SK-N-SH treated with all-trans-retinoic acid at 6 μM for 48 hours (cell line): Measurements from ENCODE around the gene MICU2.

ENCODE experiments used
- ARNTL ChIP-seq: fragments of 450-650 bp; formaldehyde crosslinking; IDR thresholded peaks from 2 replicates; pipeline ENCODE4 v1.5.0; 2020; ENCODE audit warnings: low read depth, mild to moderate bottlenecking, moderate library complexity, borderline replicate concordance
- CREB5 ChIP-seq: fragments of 250-450 bp; sonication (Bioruptor Pico); IDR thresholded peaks from 2 replicates; pipeline ENCODE4 v1.5.1; 2020; ENCODE audit warnings: low read depth, mild to moderate bottlenecking, moderate library complexity
- CSDC2 ChIP-seq: fragments of 250-450 bp; sonication (Bioruptor Pico); IDR thresholded peaks from 2 replicates; pipeline ENCODE4 v1.5.0; 2020; ENCODE audit warnings: mild to moderate bottlenecking, moderate library complexity
- CSRNP3 ChIP-seq: fragments of 250-450 bp; sonication (Bioruptor Pico); IDR thresholded peaks from 2 replicates; pipeline ENCODE4 v1.5.1; 2021; ENCODE audit warnings: mild to moderate bottlenecking, moderate library complexity
- GLIS3 ChIP-seq: fragments of 250-450 bp; sonication (Bioruptor Pico); IDR thresholded peaks from 2 replicates; pipeline ENCODE4 v1.5.0; 2020; ENCODE audit warnings: mild to moderate bottlenecking, moderate library complexity
- PATZ1 ChIP-seq: fragments of 250-450 bp; sonication (Bioruptor Pico); IDR thresholded peaks from 2 replicates; pipeline ENCODE4 v1.8.0; 2020; ENCODE audit warnings: mild to moderate bottlenecking, moderate library complexity, borderline replicate concordance
- RARB ChIP-seq: fragments of 250-450 bp; sonication (Bioruptor Pico); IDR thresholded peaks from 2 replicates; pipeline ENCODE4 v1.8.0; 2021; ENCODE audit warnings: mild to moderate bottlenecking, moderate library complexity
- TCF4 ChIP-seq: fragments of 250-450 bp; sonication (Bioruptor Pico); IDR thresholded peaks from 2 replicates; pipeline ENCODE4 v1.8.0; 2021; ENCODE audit warnings: mild to moderate bottlenecking, moderate library complexity, borderline replicate concordance
- ZC3H10 ChIP-seq: fragments of 250-450 bp; sonication (Bioruptor Pico); IDR thresholded peaks from 2 replicates; pipeline ENCODE4 v1.5.1; 2021; ENCODE audit warnings: mild to moderate bottlenecking, moderate library complexity
- ZFP3 ChIP-seq: fragments of 250-450 bp; sonication (Bioruptor Pico); IDR thresholded peaks from 2 replicates; pipeline ENCODE4 v1.5.0; 2020; ENCODE audit warnings: mild to moderate bottlenecking, moderate library complexity
- ZFP30 ChIP-seq: fragments of 450-650 bp; formaldehyde crosslinking; IDR thresholded peaks from 2 replicates; pipeline ENCODE4 v1.5.0; 2022; ENCODE audit warnings: mild to moderate bottlenecking, moderate library complexity
- ZNF70 ChIP-seq: fragments of 450-650 bp; formaldehyde crosslinking; IDR thresholded peaks from 2 replicates; pipeline ENCODE4 v1.5.0; 2020; ENCODE audit warnings: mild to moderate bottlenecking, moderate library complexity

- no peak for TF ChIP-seq ZFP30 (CRISPR knock-in tag)
- no peak for TF ChIP-seq PATZ1 (CRISPR knock-in tag)
- TF ChIP-seq RARB (CRISPR knock-in tag) = no peak
- no peak for TF ChIP-seq CREB5 (CRISPR knock-in tag)
- no peak for TF ChIP-seq CSRNP3 (CRISPR knock-in tag)
- TF ChIP-seq CSDC2 (CRISPR knock-in tag) = no peak
- TF ChIP-seq ARNTL = no peak
- no peak for TF ChIP-seq ZFP3
- TF ChIP-seq TCF4 = no peak
- TF ChIP-seq ZC3H10 = no peak
- no peak for TF ChIP-seq ZNF70 (CRISPR knock-in tag)
- no peak for TF ChIP-seq GLIS3 (CRISPR knock-in tag)
Measured at GRCh38 chr13:21465710-21466160, 138.2 kb downstream of the MICU2 start.
